Keratinocyte (primary cell): ENCODE results near the gene REN.

Experiments used
- EZH2 ChIP-seq: IDR thresholded peaks from one replicate; pipeline ENCODE4 v1.6.1; 2012; ENCODE audit warnings: inconsistent platforms, mild to moderate bottlenecking, low read length, moderate library complexity
- TF ChIP-seq, protein P1 (sequence below), 3 experiments: IDR thresholded peaks in 1 of 3; conservative IDR thresholded peaks in 1 of 3; optimal IDR thresholded peaks in 1 of 3; 2 replicates in 2 of 3; 3 replicates in 1 of 3; pipeline versions ENCODE3 to v1.5.1; 2011; ENCODE audit warnings: low read length in 3 of 3, mild to moderate bottlenecking in 3 of 3, moderate library complexity in 2 of 3, control low read depth in 1 of 3, inconsistent platforms in 1 of 3; ENCODE audit not compliant: insufficient read depth in 2 of 3; ENCODE audit errors: extremely low read depth in 1 of 3

DNA sequence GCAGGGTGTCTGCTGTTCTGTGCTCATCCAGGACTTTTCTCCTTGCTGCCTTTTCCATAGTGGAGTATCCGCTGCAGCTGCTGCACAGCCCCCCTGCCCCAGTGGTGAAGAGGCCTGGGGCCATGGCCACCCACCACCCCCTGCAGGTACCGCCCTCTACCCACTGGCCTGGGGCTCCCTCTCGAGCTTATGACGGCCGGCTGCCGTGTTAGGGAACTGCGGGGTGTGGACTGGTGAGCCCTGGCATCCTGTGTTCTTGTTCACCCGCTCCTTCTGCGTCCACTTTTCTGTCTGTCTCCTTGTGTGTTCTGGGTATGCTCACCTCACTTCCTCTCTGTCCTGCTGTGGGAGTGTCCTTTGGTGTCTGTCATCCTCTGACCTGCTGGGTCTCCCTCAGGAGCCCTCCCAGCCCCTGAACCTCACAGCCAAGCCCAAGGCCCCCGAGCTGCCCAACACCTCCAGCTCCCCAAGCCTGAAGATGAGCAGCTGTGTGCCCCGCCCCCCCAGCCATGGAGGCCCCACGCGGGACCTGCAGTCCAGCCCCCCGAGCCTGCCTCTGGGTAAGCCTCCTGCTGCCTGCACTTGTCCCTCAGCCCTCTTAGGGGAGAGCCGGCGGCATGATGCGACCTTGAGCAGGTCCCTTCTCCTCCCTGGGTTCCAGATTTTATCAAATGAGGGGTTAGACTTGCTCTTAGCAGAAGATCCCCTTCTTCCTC lies 44.1 kb downstream of the REN start:
- TF ChIP-seq, protein P1, sequence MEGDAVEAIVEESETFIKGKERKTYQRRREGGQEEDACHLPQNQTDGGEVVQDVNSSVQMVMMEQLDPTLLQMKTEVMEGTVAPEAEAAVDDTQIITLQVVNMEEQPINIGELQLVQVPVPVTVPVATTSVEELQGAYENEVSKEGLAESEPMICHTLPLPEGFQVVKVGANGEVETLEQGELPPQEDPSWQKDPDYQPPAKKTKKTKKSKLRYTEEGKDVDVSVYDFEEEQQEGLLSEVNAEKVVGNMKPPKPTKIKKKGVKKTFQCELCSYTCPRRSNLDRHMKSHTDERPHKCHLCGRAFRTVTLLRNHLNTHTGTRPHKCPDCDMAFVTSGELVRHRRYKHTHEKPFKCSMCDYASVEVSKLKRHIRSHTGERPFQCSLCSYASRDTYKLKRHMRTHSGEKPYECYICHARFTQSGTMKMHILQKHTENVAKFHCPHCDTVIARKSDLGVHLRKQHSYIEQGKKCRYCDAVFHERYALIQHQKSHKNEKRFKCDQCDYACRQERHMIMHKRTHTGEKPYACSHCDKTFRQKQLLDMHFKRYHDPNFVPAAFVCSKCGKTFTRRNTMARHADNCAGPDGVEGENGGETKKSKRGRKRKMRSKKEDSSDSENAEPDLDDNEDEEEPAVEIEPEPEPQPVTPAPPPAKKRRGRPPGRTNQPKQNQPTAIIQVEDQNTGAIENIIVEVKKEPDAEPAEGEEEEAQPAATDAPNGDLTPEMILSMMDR (optimal IDR thresholded peaks at IDR 0.05 in 1 of 3, IDR thresholded peaks at IDR 0.05 in 1 of 3, conservative IDR thresholded peaks at IDR 0.05 in 1 of 3; ENCODE audit: extremely low read depth in 1 of 3, insufficient read depth in 2 of 3, low read length in 3 of 3) = no peak
- no peak for TF ChIP-seq EZH2
